ENCODE measurements around the gene ERICH4. TPM values are rescaled to one million over a fixed set of nuclear protein-coding genes. Genes with fewer than 3 reads are reported as not detected.

ERICH4 gene
- total RNA-seq, 1 donor from 2014 or later, result not detected

Other genes with a start within 250 kb of the ERICH4 start
- 11.1 TPM for gene CYP2S1, start 249.9 kb upstream of the ERICH4 start, total RNA-seq
- 59.1 TPM for gene AXL, start 223.9 kb upstream of the ERICH4 start, total RNA-seq
- gene HNRNPUL1, start 178.8 kb upstream of the ERICH4 start, total RNA-seq, result 171 TPM
- gene CCDC97, start 133.0 kb upstream of the ERICH4 start, total RNA-seq, result 31.9 TPM
- 99.0 TPM for gene TGFB1, start 89.2 kb upstream of the ERICH4 start, total RNA-seq
- 5.5 TPM for gene B9D2, start 79.0 kb upstream of the ERICH4 start, total RNA-seq
- 19.5 TPM for gene TMEM91, start 66.6 kb upstream of the ERICH4 start, total RNA-seq
- gene EXOSC5, start 45.8 kb upstream of the ERICH4 start, total RNA-seq, result 12.4 TPM
- gene BCKDHA, start 45.3 kb upstream of the ERICH4 start, total RNA-seq, result 15.0 TPM
- 31.3 TPM for gene B3GNT8, start 15.8 kb upstream of the ERICH4 start, total RNA-seq
- gene DMAC2, start 3.2 kb upstream of the ERICH4 start, total RNA-seq, result 54.9 TPM
- 16.3 TPM for gene CEACAM21, start 133.0 kb downstream of the ERICH4 start, total RNA-seq
- gene CEACAM4, start 183.9 kb downstream of the ERICH4 start, total RNA-seq, result 4.6 TPM
- gene CEACAM7, start 245.1 kb downstream of the ERICH4 start, total RNA-seq, result not detected